Naive thymus-derived CD8-positive, alpha-beta T cell (primary cell): Measurements from ENCODE around the gene SORL1. TPM values are rescaled to one million over a fixed set of nuclear protein-coding genes. Genes with fewer than 3 reads are reported as not detected.

Experiments
- ATAC-seq, 2 donors: fragments of 150-1000 bp; cut with Tn5 transposase in 1 of 2; sonication (Bioruptor Pico), chemical (Tn5 transposase) in 1 of 2; 1 replicate in 1 of 2; 2 replicates in 1 of 2; pipeline ENCODE4 v1.10.0; 2021; ENCODE audit warnings: mild to moderate bottlenecking in 2 of 2, moderate library complexity in 2 of 2
- POLR2A ChIA-PET: fragments of 350-600 bp; sonication (Branson Sonifier 250); formaldehyde crosslinking; loops from one replicate; lab custom pipeline; 2021; ENCODE audit warnings: antibody characterized with exemption; lab: Charles Lee
- DNase-seq, 10 donors: peaks; one replicate each; pipeline versions ENCODE4 v3.0.0 to v3.0.0-alpha.2; 2020 to 2022
- H3K27ac Mint-ChIP-seq, 10 donors: one replicate each; pipeline ENCODE4 v1.8.0; 2020 to 2022; ENCODE audit warnings: mild to moderate bottlenecking in 10 of 10, mixed read lengths in 10 of 10, moderate library complexity in 4 of 10, inconsistent platforms in 1 of 10
- H3K27me3 Mint-ChIP-seq, 5 donors: one replicate each; pipeline ENCODE4 v1.8.0; 2021 to 2022; ENCODE audit warnings: mixed read lengths in 5 of 5
- H3K36me3 Mint-ChIP-seq, 3 donors: one replicate each; pipeline ENCODE4 v1.8.0; 2020 to 2022; ENCODE audit warnings: mixed read lengths in 3 of 3, mild to moderate bottlenecking in 2 of 3, inconsistent platforms in 1 of 3
- H3K4me1 Mint-ChIP-seq, 4 donors: one replicate each; pipeline ENCODE4 v1.8.0; 2021 to 2022; ENCODE audit warnings: mixed read lengths in 4 of 4
- H3K4me3 Mint-ChIP-seq, 10 donors: one replicate each; pipeline ENCODE4 v1.8.0; 2020 to 2022; ENCODE audit warnings: mild to moderate bottlenecking in 10 of 10, mixed read lengths in 10 of 10, moderate library complexity in 6 of 10, inconsistent platforms in 1 of 10
- H3K9me3 Mint-ChIP-seq, 9 donors: one replicate each; pipeline ENCODE4 v1.8.0; 2020 to 2022; ENCODE audit warnings: mixed read lengths in 9 of 9, mild to moderate bottlenecking in 3 of 9, inconsistent platforms in 1 of 9, moderate library complexity in 1 of 9
- polyA plus RNA-seq, 3 donors: library from polyadenylated mRNA; unstranded; fragments of 300-500 nt; fragmentation: Illumina TruSeq; gene quantifications; one replicate each; pipeline ENCODE4 v1.2.3, GENCODE V29; 2021
- total RNA-seq, 8 experiments: library from RNA in 2 of 8; stranded (reverse) in 2 of 8; gene quantifications; one replicate each; pipeline ENCODE4 v1.2.3 and lab custom pipeline; 2021 to 2026

The SORL1 gene
- total and polyA plus RNA-seq, 5 experiments from 2014 or later, result 157 to 419 (median 230) TPM

GRCh38 chr11:121544956-121545355 lies 92.8 kb downstream of the SORL1 start:
- Mint-ChIP-seq H3K27me3 (no peaks in the 10 kb centered on the region), H3K4me3 (peak overlapping the region; percentile 23 to 74 (median 56)), H3K4me1 (peaks cover 32 to 64% (median 50%) of the 10 kb centered on the region in 4 donors), H3K9me3 (no peaks in the 10 kb centered on the region), H3K27ac (peak overlapping the region; percentile 69 to 89 (median 85)), H3K36me3 (peaks cover 16 to 96% (median 47%) of the 10 kb centered on the region in 3 donors)
- DNase-seq (peak in 7 of 10 donors; percentile 5 to 50 (median 25)), ATAC-seq (peak; percentile 84 to 94)
- POLR2A ChIA-PET, result interaction anchor here (1.3 to 1.7 kb wide), 2 partner anchors 10 to 92 kb away, joined by 3 read pairs; partner anchors contain the start of genes SORL1 and SORL1-AS1

DNA sequence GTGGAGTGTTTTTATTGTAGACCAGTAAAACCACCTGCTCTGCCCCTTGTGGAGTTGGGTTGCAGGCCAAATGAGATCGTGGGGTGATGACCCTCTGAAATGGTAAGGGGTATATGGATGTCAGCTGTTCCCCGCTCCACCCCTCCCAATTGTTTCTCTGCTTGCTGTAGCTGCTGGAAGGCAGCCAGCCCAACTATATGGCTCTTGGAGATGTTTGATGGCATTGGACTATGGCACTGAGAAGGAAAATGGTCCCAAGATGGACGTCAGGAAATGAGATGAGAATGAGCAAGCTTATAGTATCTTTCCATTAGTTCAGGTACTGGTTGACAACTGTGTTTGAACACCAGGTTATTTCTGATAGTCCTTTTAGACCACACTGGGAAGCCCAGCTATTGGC lies 95.5 kb downstream of the SORL1 start:
- POLR2A ChIA-PET, result interaction anchor here (0.7 to 1.9 kb wide), 7 partner anchors 16 to 120 kb away, joined by 3 to 6 read pairs (median 3); no protein-coding TSS in a partner anchor
- H3K4me1 Mint-ChIP-seq, result peaks cover 40 to 61% (median 55%) of the 10 kb centered on the region in 4 donors
- H3K27me3 Mint-ChIP-seq, result no peaks in the 10 kb centered on the region
- no peaks in the 10 kb centered on the region for H3K9me3 Mint-ChIP-seq
- peak overlapping the region in 8 of 10 donors; percentile 2 to 89 (median 32) for H3K27ac Mint-ChIP-seq
- peaks cover 16 to 94% (median 47%) of the 10 kb centered on the region in 3 donors for H3K36me3 Mint-ChIP-seq
- peak overlapping the region in 2 of 10 donors; percentile 26 to 45 for H3K4me3 Mint-ChIP-seq
- no peak for ATAC-seq
- no peak for DNase-seq

- H3K27me3 Mint-ChIP-seq, result no peaks in the 10 kb centered on the region
- DNase-seq, result no peak
- H3K9me3 Mint-ChIP-seq, result no peaks in the 10 kb centered on the region
- H3K4me3 Mint-ChIP-seq, result peak overlapping the region in 1 of 10 donors; percentile 8
- peak overlapping the region in 4 of 10 donors; percentile 19 to 46 (median 28) for H3K27ac Mint-ChIP-seq
- no peak for ATAC-seq
- peaks cover 32 to 37% (median 34%) of the 10 kb centered on the region in 4 donors for H3K4me1 Mint-ChIP-seq
- POLR2A ChIA-PET, result interaction anchor here (1.0 kb wide), 1 partner anchor 82 kb away, joined by 3 read pairs; no protein-coding TSS in a partner anchor
- H3K36me3 Mint-ChIP-seq, result peaks cover 18 to 92% (median 42%) of the 10 kb centered on the region in 3 donors
These were observed 98.3 kb downstream of the SORL1 start for GRCh38 chr11:121550247-121551030.

GRCh38 chr11:121551463-121551862 lies 99.3 kb downstream of the SORL1 start:
- H3K36me3 Mint-ChIP-seq, result peaks cover 12 to 94% (median 40%) of the 10 kb centered on the region in 3 donors
- H3K27ac Mint-ChIP-seq, result peak overlapping the region in 4 of 10 donors; percentile 6 to 72 (median 20)
- H3K4me1 Mint-ChIP-seq, result peaks cover 28 to 34% (median 31%) of the 10 kb centered on the region in 4 donors
- no peak overlapping the region for H3K4me3 Mint-ChIP-seq
- POLR2A ChIA-PET, result no interaction called here
- DNase-seq, result no peak
- H3K9me3 Mint-ChIP-seq, result no peaks in the 10 kb centered on the region
- ATAC-seq, result no peak
- H3K27me3 Mint-ChIP-seq, result no peaks in the 10 kb centered on the region

DNA sequence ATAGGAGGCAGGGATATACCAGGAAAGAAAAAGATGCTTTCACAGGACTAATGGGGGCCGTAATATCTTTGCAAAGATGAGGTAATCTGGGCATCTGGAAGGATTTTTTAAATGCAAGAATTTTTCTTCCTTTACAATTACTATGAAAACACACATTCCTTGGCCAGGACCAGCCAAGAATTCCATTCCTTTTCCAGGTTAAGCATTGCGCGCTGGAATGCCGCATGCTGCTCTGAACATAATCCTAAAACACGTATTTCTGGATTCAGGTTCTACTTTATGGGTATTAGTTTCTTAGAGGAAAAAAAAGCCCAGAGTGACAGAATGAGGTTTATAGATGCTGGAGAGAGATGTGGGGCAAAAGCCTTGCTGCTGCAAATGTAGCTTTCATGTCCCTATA lies 100.0 kb downstream of the SORL1 start:
- Mint-ChIP-seq H3K27ac (peak overlapping the region in 2 of 10 donors; percentile 59 to 74), H3K4me3 (peak overlapping the region in 1 of 10 donors; percentile 43), H3K27me3 (no peaks in the 10 kb centered on the region), H3K9me3 (no peaks in the 10 kb centered on the region), H3K4me1 (peaks cover 23 to 33% (median 32%) of the 10 kb centered on the region in 4 donors), H3K36me3 (peaks cover 12 to 94% (median 35%) of the 10 kb centered on the region in 3 donors)
- ATAC-seq (no peak), DNase-seq (no peak)
- POLR2A ChIA-PET, result no interaction called here

- peaks cover 9 to 94% (median 32%) of the 10 kb centered on the region in 3 donors for H3K36me3 Mint-ChIP-seq
- no peak overlapping the region for H3K4me3 Mint-ChIP-seq
- POLR2A ChIA-PET, result interaction anchor here (0.6 kb wide), 1 partner anchor 135 kb away, joined by 4 read pairs; no protein-coding TSS in a partner anchor
- DNase-seq (no peak), ATAC-seq (no peak)
- H3K27ac Mint-ChIP-seq, result peak overlapping the region in 1 of 10 donors; percentile 74
- H3K4me1 Mint-ChIP-seq, result peaks cover 24 to 32% (median 31%) of the 10 kb centered on the region in 4 donors
- no peaks in the 10 kb centered on the region for H3K27me3 Mint-ChIP-seq
- no peaks in the 10 kb centered on the region for H3K9me3 Mint-ChIP-seq
These were observed 100.5 kb downstream of the SORL1 start for GRCh38 chr11:121552644-121553043.

DNA sequence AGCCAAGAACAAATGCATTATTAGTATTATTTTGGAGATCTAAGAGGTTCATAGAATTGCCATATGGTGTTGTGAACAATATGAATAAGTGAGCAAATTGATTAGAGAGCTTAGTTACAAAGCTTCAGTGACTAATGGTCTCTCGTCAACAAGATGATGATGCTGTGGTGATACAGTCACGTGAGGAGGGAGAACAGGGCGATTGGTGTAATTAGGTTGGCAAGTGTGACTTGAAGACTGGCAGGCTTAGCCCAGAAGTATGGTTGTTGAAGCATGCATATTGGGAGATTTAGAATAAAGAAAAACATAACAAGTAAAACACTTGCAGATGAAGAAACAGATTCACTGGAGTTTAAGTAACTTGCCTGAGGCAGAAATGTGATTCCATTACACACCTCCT lies 101.3 kb downstream of the SORL1 start:
- Mint-ChIP-seq H3K4me3 (no peak overlapping the region), H3K27me3 (no peaks in the 10 kb centered on the region), H3K9me3 (no peaks in the 10 kb centered on the region), H3K27ac (peak overlapping the region in 5 of 10 donors; percentile 17 to 77 (median 36)), H3K4me1 (peaks cover 24 to 30% (median 30%) of the 10 kb centered on the region in 4 donors), H3K36me3 (peaks cover 5 to 91% (median 26%) of the 10 kb centered on the region in 3 donors)
- POLR2A ChIA-PET, result interaction anchor here (0.6 to 1.8 kb wide), 2 partner anchors 103 to 136 kb away, joined by 3 to 4 read pairs; no protein-coding TSS in a partner anchor
- DNase-seq, result no peak
- no peak for ATAC-seq

GRCh38 chr11:121553806-121554205 lies 101.7 kb downstream of the SORL1 start:
- Mint-ChIP-seq H3K27me3 (no peaks in the 10 kb centered on the region), H3K4me3 (no peak overlapping the region), H3K27ac (peak overlapping the region in 3 of 10 donors; percentile 9 to 71 (median 14)), H3K4me1 (peaks cover 24 to 30% (median 30%) of the 10 kb centered on the region in 4 donors), H3K36me3 (peaks cover 5 to 92% (median 30%) of the 10 kb centered on the region in 3 donors), H3K9me3 (no peaks in the 10 kb centered on the region)
- no peak for DNase-seq
- POLR2A ChIA-PET, result interaction anchor here (1.8 kb wide), 1 partner anchor 103 kb away, joined by 3 read pairs; no protein-coding TSS in a partner anchor
- no peak for ATAC-seq

DNA sequence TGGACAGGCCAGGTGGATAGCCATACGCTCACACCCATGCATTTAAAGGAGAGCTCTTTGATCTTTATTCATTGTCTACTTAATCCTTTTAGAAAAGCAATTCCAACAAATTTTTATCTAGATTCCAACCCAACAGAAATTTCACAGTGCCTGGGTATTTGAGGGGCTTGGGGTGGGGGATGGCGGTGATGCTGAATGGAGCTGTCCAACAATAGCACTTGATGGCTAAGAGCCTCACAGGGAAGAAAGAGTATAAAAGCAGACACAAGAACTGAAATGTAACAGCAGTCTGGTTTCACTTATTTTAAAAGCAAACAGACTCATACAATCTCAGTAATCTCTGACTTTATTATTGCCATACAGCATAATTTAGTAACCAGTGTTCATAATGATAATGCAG lies 102.4 kb downstream of the SORL1 start:
- peak overlapping the region in 5 of 10 donors; percentile 6 to 46 (median 30) for H3K27ac Mint-ChIP-seq
- POLR2A ChIA-PET, result interaction anchor here (1.8 kb wide), 1 partner anchor 104 kb away, joined by 3 read pairs; no protein-coding TSS in a partner anchor
- DNase-seq (no peak), ATAC-seq (no peak)
- no peaks in the 10 kb centered on the region for H3K9me3 Mint-ChIP-seq
- no peak overlapping the region for H3K4me3 Mint-ChIP-seq
- peaks cover 11 to 93% (median 38%) of the 10 kb centered on the region in 3 donors for H3K36me3 Mint-ChIP-seq
- peaks cover 24 to 36% (median 30%) of the 10 kb centered on the region in 4 donors for H3K4me1 Mint-ChIP-seq
- no peaks in the 10 kb centered on the region for H3K27me3 Mint-ChIP-seq

- Mint-ChIP-seq H3K4me3 (no peak overlapping the region), H3K27ac (peak overlapping the region in 2 of 10 donors; percentile 43 to 69), H3K27me3 (no peaks in the 10 kb centered on the region), H3K36me3 (peaks cover 11 to 93% (median 40%) of the 10 kb centered on the region in 3 donors), H3K4me1 (peaks cover 22 to 40% (median 33%) of the 10 kb centered on the region in 4 donors), H3K9me3 (no peaks in the 10 kb centered on the region)
- POLR2A ChIA-PET, result interaction anchor here (1.8 kb wide), 1 partner anchor 104 kb away, joined by 3 read pairs; no protein-coding TSS in a partner anchor
- no peak for ATAC-seq
- DNase-seq, result no peak
These were observed 103.0 kb downstream of the SORL1 start for GRCh38 chr11:121555121-121555520.

DNA sequence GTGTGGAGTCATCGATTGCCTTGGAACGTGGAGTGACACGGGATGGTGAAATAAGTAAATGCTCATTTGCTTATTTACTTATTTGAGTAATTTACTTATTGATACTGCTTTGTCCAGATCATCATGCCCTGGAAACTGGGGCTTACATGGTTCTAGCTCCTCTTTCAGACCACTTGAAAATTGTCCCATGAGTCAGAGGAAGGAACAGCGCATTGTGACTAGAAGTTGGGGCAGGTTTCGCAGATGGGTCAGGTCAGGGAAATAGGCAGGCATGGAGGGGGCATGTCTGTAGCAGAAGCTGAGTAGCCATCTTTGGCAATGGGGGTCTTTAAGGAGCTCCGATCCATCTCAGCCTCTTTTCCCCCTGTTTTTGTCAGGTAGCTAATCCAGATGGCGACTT lies 104.8 kb downstream of the SORL1 start:
- Mint-ChIP-seq H3K27me3 (no peaks in the 10 kb centered on the region), H3K4me3 (peak overlapping the region in 1 of 10 donors; percentile 6), H3K9me3 (no peaks in the 10 kb centered on the region), H3K36me3 (peaks cover 11 to 94% (median 35%) of the 10 kb centered on the region in 3 donors), H3K27ac (peak overlapping the region in 9 of 10 donors; percentile 5 to 73 (median 61)), H3K4me1 (peaks cover 15 to 46% (median 31%) of the 10 kb centered on the region in 4 donors)
- ATAC-seq, result no peak
- no peak for DNase-seq
- POLR2A ChIA-PET, result interaction anchor here (1.3 kb wide), 1 partner anchor 108 kb away, joined by 3 read pairs; no protein-coding TSS in a partner anchor

GRCh38 chr11:121557348-121557747 lies 105.2 kb downstream of the SORL1 start:
- H3K36me3 Mint-ChIP-seq, result peaks cover 11 to 94% (median 35%) of the 10 kb centered on the region in 3 donors
- no peaks in the 10 kb centered on the region for H3K9me3 Mint-ChIP-seq
- ATAC-seq (no peak), DNase-seq (no peak)
- peaks cover 14 to 50% (median 33%) of the 10 kb centered on the region in 4 donors for H3K4me1 Mint-ChIP-seq
- H3K27me3 Mint-ChIP-seq, result no peaks in the 10 kb centered on the region
- H3K27ac Mint-ChIP-seq, result peak overlapping the region in 9 of 10 donors; percentile 3 to 73 (median 61)
- peak overlapping the region in 1 of 10 donors; percentile 6 for H3K4me3 Mint-ChIP-seq
- POLR2A ChIA-PET, result no interaction called here
